IPS-18c (cell line): ENCODE data around the gene C10orf95.
"Not testable (repeated sequence)": the region's sequence is repeated elsewhere in the genome, so short reads cannot be mapped to it uniquely, and the experiment has no call there.

Experiments used
- H3K4me3 ChIP-seq: 2 replicates; pipeline ENCODE4 v1.7.0; 2013; ENCODE audit warnings: low read depth, mild to moderate bottlenecking, low read length, moderate library complexity; ENCODE audit not compliant: insufficient read depth
- H3K9me3 ChIP-seq: one replicate; pipeline ENCODE4 v1.6.1; 2013; ENCODE audit warnings: mild to moderate bottlenecking, low read length, moderate library complexity; ENCODE audit not compliant: control insufficient read depth, insufficient read depth

The C10orf95 gene

GRCh38 chr10:102451105-102451969 is at the start of gene C10orf95:
C10orf95 (minus strand) TSS chr10:102451543; CDS start chr10:102451093, 450 bp downstream.
- Histone ChIP-seq H3K4me3 (peak within 1 kb of the TSS; percentile 89), H3K9me3 (no peaks in the 10 kb centered on the region)

- not testable (repeated sequence) for H3K4me3 ChIP-seq, H3K9me3 ChIP-seq
These were observed 49.3 kb upstream of the C10orf95 start for GRCh38 chr10:102500686-102501085.

DNA sequence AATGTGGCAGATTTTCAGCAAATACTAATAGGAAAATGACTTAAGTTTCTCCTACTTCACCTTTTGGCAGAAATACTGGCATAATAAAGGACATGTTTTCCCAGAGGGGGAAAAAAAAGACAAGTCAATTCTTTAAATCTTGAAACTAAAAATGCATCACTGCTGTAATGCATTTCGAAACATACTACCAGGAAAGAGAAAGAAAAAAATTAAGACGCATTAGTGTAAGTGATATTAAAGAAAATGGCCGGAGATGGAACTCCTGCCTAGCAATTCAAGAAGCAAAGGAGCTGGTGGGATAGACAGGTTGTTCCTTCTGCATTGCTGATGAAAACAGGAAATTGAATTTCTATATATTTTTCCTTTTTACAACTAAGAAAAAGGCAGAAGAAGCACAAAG is 48.0 kb upstream of the C10orf95 start:
- H3K4me3 ChIP-seq, result no peak overlapping the region
- no peaks in the 10 kb centered on the region for H3K9me3 ChIP-seq

DNA sequence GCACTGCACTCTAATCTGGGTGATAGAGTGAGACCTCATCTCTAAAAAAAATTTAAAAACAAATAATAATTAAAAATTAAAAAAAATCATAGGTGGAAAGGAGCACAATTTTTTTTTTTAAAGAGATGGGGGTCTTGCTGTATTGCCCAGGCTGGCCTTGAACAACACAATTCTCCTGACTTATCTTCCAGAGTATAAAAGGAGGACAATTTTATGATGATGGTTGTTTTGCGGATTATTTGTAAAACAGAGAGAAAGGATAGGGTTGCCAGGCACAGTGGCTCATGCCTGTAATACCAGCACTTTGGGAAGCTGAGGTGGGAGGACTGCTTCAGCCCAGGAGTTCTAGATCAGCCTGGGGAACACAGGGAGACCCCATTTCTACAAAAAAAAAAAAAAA is 46.2 kb upstream of the C10orf95 start:
- no peaks in the 10 kb centered on the region for H3K9me3 ChIP-seq

DNA sequence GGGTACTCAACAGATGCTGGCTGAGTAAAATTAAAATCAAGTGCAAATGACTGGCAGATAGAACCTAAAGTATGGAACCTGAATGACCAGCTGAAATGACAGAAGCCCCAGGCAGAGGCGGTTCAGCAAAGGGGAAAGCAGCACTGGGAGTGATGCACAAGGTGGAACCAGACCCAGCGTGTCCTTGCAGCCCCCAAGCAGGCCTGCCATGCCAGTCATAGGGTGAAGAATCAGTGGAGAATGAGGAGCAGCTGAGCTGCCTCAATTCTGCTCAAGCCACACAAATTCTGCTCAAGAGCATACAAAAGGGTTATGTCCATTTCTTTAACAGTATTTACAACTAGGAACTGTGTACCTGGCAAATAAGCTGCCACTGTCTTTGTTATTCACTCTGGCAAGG is 42.4 kb upstream of the C10orf95 start:
- no peak overlapping the region for H3K4me3 ChIP-seq

More for the DNA sequence above, 46.2 kb upstream of the C10orf95 start:
- H3K4me3 ChIP-seq, result no peak overlapping the region

DNA sequence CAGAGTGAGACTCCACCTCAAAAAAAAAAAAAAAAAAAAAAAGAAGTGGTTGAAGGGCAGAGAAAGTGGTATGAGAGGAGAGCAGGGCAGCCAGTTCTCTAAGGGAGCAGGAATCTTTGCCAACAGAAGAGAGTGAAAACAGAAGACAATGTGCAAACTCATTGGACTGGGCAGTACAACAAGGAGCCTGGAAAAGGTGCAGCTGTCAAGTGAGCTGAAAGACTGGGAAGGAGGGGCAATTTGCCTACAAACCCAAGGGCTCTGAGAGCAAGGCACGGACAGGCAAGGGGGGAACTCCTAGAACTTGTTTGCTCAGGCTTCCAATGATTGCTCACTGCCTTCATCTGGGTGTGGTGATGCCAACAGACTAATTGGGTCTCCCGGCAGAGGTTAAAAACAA is 41.6 kb upstream of the C10orf95 start:
- Histone ChIP-seq H3K9me3 (no peaks in the 10 kb centered on the region), H3K4me3 (no peak overlapping the region)

More for the DNA sequence above, 42.4 kb upstream of the C10orf95 start:
- no peaks in the 10 kb centered on the region for H3K9me3 ChIP-seq

DNA sequence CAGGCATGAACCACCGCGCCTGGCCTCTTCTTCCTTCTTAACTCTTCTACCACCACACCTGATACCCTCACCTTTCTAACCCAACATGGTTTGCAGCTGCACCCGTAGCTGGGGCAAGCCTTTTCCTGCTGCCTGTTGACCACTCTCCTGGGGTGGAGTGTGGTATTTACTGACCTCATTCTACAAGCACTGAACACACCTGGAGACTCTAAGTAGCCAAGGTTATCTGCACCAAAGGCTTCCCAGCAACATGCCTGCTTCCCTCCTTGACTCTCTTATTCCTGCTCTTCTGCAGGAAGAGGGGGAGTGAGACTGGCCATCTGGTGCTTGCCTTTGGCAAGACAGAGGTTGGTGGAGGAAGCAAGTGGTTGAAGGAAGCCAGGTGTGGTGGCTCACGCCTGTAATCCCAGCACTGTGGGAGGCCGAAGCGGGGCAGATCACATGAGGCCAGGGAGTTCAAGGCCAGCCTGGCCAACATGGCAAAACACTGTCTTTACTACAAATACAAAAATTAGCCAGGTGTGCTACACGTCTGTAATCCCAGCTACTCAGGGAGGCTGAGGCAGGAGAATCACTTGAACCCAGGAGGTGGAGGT is 41.1 kb upstream of the C10orf95 start:
- H3K4me3 ChIP-seq, result no peak overlapping the region

DNA sequence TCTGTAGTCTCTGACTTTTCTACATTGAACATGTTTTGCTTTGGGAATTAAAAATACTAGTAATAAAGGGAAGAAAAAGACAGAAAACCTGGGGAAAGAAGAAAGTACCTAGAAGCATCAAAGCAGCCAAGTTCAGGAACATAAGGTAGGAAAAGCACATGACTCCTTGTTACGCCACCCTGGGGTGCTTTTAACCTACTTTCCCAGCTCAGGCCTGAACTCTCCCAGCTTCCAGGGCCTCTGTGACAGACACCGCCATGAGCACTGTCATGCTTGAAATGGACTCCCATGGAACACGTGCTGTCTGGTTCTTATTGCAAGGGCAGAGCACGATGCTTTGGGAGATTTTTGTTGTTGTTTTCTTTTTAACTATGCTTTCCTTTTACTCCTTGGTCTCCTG is 39.8 kb upstream of the C10orf95 start:
- Histone ChIP-seq H3K4me3 (no peak overlapping the region), H3K9me3 (no peaks in the 10 kb centered on the region)

More for the DNA sequence above, 41.1 kb upstream of the C10orf95 start:
- H3K9me3 ChIP-seq, result no peaks in the 10 kb centered on the region

- peaks cover 2% of the 10 kb centered on the region for H3K9me3 ChIP-seq
- H3K4me3 ChIP-seq, result no peak overlapping the region
These were observed 33.9 kb upstream of the C10orf95 start for GRCh38 chr10:102485093-102485784.

DNA sequence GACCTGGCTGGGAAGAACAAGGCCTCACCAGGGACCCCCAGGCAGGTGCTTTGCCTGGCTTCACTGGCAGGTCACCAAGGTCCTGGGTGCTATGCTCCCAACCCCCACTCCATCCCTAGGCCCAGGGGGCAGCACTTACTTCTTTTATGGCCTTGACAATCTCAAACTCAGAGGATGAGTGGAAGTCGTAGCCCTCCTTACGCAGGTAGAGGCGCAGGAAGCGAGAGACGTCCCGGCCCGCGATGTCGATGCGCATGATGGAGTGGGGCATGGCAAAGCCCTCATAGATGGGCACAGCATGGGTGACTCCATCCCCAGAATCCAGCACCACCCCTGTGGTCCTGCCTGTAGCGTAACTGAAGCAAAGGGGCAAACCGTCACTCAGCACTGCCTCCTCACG is 32.7 kb upstream of the C10orf95 start:
- Histone ChIP-seq H3K9me3 (peaks cover 2% of the 10 kb centered on the region), H3K4me3 (no peak overlapping the region)

DNA sequence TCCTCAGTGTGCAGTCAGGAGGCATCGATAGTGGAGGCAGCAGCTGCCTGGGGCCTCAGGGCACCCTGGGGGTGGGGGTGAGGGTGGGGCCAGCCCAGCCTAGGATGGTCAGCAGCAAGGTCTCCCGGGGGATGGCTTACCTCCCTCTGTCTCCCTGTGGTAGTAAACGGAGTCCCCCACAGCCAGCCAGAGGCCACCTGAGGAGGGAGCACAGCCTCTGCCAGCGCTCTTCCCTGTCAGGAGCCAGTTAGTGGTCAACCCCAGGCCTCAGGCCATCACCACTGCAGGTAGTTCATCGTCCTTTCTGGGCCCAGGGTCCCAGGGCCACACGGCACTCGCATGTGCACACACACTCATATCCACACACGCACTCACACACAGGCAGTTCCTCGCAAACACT is 29.1 kb upstream of the C10orf95 start:
- Histone ChIP-seq H3K4me3 (no peak overlapping the region), H3K9me3 (peaks cover 2% of the 10 kb centered on the region)

DNA sequence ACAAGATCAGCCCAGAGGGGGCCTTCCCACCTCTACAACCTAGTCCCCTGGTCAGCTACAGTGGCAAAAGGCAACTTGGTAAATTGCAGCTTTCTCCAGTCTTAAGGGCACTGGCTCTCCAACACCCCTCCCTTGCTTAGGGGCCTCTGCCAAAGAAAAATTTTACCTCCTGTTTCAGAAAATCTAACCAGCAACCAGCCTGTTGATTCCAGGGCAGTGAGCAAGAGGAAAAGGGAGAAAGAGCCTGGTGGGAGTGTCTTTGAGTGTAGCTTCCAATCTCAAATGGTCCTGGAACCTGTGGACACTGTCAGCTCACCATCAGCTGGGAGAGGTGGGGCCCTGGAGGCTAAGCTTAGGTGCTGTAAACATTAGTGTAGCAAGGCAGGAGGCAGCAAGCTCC is 28.3 kb upstream of the C10orf95 start:
- Histone ChIP-seq H3K4me3 (no peak overlapping the region), H3K9me3 (peaks cover 2% of the 10 kb centered on the region)

- Histone ChIP-seq H3K9me3 (no peaks in the 10 kb centered on the region), H3K4me3 (no peak overlapping the region)
These were observed 25.3 kb upstream of the C10orf95 start for GRCh38 chr10:102476466-102477141.

DNA sequence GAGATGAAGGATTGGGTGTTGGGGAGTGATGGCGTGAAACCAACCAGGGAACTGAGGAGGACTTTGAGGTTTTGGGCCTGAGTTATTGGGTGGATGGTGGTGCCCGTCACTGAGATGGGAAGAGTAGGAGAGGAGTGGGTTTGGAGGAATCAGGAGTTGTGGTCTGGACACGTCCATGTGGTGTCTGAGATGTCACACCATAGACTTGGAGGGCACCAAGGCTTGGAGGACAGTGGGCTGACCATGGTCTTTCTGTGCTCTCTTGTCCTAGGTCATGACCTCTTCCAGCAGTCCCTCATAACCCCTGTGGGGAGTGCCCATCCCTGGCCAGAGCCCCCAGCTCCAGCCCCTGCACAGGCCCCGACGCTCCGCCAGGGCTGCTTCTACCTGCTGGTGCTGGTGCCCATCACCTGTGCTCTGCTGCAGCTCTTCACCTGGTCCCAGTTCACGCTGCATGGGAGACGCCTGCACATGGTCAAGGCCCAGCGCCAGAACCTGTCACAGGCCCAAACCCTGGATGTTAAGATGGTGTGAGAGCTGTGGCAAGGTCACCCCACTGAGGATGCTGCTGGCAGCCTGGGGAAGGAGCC is 24.2 kb upstream of the C10orf95 start:
- no peak overlapping the region for H3K4me3 ChIP-seq
- H3K9me3 ChIP-seq, result no peaks in the 10 kb centered on the region

DNA sequence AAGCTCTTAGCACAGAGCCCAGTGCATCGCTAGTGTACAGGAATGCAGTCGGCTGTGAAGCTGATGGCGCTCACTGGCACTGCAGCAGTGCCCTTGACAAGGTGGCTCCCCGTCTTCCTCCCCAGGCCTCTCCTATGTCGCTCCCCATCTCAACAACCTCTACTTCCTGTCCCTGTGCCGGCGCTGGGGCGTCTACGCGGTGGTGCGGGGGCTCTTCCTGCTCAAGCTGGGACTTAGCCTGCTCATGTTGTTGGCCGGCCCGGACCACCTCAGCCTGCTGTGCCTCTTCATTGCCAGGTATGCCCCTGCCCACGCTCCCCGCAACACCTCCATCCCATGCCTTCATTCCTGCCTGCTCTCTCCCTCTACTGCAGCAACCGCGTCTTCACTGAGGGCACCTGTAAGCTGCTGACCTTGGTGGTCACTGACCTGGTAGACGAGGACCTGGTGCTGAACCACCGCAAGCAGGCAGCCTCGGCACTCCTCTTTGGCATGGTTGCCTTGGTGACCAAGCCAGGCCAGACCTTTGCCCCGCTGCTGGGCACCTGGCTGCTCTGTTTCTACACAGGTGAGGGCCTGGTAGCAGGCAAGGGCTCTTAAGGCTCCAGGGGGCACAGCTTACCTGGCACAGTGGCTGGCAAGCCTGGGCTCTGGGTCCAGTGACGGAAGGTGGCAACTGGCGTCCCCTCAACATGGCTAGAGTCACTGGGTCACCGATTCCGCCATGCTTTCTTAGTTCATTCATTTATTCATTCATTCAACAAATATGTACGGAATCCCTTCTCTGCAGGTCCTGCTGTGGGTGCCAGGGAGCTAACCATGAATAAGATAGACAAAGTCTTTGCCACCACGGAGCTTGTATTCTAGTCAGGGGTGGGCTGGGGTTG is 22.3 kb upstream of the C10orf95 start:
- no peak overlapping the region for H3K4me3 ChIP-seq
- H3K9me3 ChIP-seq, result no peaks in the 10 kb centered on the region
